Adipocyte (in vitro differentiated cells): ENCODE data around the gene PLEKHA6.

ENCODE experiments used
- DNase-seq: peaks from one replicate; pipeline ENCODE4 v3.0.0-alpha.2; 2015; ENCODE audit warnings: low read depth
- H3K27me3 ChIP-seq: replicated peaks from 2 replicates; pipeline ENCODE4 v1.7.0; 2013; ENCODE audit warnings: mild to moderate bottlenecking, low read length, moderate library complexity; ENCODE audit not compliant: control insufficient read depth, insufficient read depth
- H3K36me3 ChIP-seq: 2 replicates; pipeline ENCODE4 v1.7.0; 2013; ENCODE audit warnings: low read length, mild to moderate bottlenecking, moderate library complexity; ENCODE audit not compliant: control insufficient read depth, insufficient read depth, severe bottlenecking
- H3K4me1 ChIP-seq: 2 replicates; pipeline ENCODE4 v1.7.0; 2013; ENCODE audit warnings: mild to moderate bottlenecking, low read length, moderate library complexity; ENCODE audit not compliant: control insufficient read depth, insufficient read depth
- H3K4me3 ChIP-seq: 2 replicates; pipeline ENCODE4 v1.7.0; 2013; ENCODE audit warnings: mild to moderate bottlenecking, low read length, moderate library complexity
- H3K9ac ChIP-seq: 2 replicates; pipeline ENCODE4 v1.7.0; 2013; ENCODE audit warnings: mild to moderate bottlenecking, low read length, moderate library complexity
- H3K9me3 ChIP-seq: 2 replicates; pipeline ENCODE4 v1.7.0; 2013; ENCODE audit warnings: mild to moderate bottlenecking, low read length, moderate library complexity; ENCODE audit not compliant: control insufficient read depth

The PLEKHA6 gene

DNA sequence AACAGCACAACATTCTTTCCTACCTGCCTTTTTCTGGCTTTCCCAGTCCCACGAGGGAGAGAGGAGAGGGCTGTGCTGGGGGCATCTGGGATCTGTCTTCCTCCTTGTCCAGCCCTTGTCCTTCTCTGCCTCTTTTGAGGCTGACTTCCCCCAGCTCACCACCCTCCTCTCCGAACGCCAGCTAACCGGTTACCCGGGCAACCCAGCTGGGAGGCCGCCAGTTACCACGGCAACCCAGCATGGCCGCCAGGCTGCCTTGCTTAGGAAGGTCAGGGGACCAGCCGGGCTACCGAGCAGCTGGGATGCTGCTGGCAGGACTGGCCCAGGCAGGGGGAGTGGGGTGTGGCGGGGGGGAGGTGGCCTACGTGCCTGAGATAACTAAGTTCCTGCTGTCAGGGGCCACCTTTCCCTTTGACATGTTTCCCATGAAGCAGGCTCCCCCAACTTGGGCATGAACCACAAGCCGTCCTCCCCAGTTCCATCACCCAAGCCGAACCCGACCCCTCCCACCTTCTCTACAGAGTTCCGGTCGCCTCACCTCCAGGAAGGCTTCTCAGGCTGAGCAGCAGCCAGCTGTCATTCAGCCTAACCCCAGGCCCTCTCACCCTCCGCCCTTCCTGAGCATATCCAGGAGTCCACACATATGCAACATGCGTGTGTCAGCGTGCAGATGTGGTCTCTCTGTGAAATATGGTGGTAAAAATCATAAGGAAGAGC, 8.7 kb downstream of the PLEKHA6 start:
- no peaks in the 10 kb centered on the region for H3K27me3 ChIP-seq
- DNase-seq = peak; percentile 32

DNA sequence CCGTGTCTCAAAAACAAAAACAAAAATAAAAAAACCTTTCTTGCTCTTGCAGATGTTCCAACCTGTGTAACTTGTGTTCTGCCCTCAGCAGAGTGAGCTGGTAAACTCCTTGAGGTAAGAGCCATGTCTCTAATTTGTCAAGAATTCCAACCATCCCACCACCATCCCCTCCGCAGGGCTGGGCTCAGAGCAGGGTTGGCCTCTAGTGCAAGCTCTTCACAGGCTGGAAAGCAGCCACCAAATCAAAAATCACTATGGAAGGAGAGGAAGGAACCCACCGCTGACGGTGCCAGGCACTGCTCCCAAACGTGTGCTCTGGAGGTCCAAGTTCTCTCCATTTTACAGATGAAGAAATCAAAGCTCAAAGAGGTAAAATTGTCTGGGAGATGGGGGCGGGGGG, 9.4 kb downstream of the PLEKHA6 start:
- Histone ChIP-seq H3K9ac (no peak overlapping the region), H3K36me3 (no peaks in the 10 kb centered on the region), H3K27me3 (no peaks in the 10 kb centered on the region), H3K9me3 (no peaks in the 10 kb centered on the region), H3K4me1 (no peaks in the 10 kb centered on the region), H3K4me3 (no peak overlapping the region)
- no peak for DNase-seq

More for the DNA sequence above, 8.7 kb downstream of the PLEKHA6 start:
- Histone ChIP-seq H3K4me3 (no peak overlapping the region), H3K36me3 (no peaks in the 10 kb centered on the region), H3K9me3 (no peaks in the 10 kb centered on the region), H3K4me1 (no peaks in the 10 kb centered on the region), H3K9ac (no peak overlapping the region)

DNA sequence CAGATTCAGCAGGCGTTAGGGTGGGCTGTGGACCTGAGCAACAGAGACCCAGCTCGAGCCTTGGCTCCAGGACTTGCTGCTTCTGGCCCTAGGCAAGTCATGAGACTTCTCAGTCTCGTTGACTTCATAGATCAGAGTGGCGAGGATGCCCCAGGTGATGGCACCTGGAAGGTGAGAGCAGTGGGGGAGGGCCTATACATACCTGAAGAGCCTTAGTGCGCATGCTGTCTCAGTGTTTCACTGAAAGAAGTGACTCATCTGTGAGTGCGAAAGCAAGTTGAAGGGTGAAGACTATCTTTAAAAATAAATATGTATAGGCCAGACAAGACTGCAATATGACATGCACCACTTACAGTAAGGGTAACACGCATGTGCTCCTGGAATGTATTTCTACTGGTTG, 10.1 kb downstream of the PLEKHA6 start:
- no peaks in the 10 kb centered on the region for H3K27me3 ChIP-seq
- no peak overlapping the region for H3K9ac ChIP-seq
- H3K9me3 ChIP-seq = no peaks in the 10 kb centered on the region
- H3K4me3 ChIP-seq = no peak overlapping the region
- H3K4me1 ChIP-seq = no peaks in the 10 kb centered on the region
- no peaks in the 10 kb centered on the region for H3K36me3 ChIP-seq
- no peak for DNase-seq

DNA sequence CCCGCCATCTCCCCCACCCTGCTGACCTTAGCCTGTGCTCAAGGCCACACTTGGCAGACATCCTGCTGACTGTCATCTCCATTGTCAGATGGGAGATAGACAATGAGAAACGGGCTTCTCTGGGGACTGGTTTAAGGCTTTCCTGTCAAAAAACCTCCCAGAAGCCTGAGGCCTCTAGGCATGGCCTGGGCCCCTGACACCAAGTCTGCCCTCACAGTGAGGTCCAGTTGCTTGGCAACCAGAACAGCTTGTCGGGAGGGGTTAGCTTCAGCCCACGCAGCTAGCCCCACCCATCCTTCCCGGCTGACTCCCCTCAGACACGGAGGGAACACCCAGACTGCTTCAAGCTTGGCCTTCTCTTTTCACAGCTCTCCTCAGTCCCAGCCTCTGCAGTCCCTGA, 11.0 kb downstream of the PLEKHA6 start:
- peak; percentile 69 for DNase-seq
- Histone ChIP-seq H3K4me3 (no peak overlapping the region), H3K27me3 (peaks cover 2% of the 10 kb centered on the region), H3K9me3 (no peaks in the 10 kb centered on the region), H3K36me3 (no peaks in the 10 kb centered on the region), H3K4me1 (no peaks in the 10 kb centered on the region), H3K9ac (peak overlapping the region; percentile 6)

DNA sequence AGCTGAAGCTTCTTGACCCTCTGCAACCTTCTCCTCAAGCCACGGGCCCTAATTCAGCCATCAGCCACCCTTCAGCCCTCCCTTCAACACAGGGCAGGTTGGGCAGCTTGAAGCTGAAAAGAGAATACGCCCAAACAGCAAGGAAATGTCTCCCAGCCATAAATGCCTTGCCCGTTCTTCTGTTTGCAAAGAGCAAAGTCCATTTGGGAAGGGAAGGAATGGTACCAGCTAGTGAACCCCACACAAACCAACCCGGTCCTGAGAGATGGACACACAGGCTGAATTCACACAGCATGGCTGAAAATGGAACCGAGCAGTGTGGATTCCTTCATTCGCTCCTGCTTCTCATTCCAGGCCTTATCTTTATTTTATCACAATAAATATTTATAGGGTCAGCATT, 11.5 kb downstream of the PLEKHA6 start:
- no peaks in the 10 kb centered on the region for H3K9me3 ChIP-seq
- H3K36me3 ChIP-seq = no peaks in the 10 kb centered on the region
- no peak for DNase-seq
- H3K4me3 ChIP-seq = no peak overlapping the region
- H3K9ac ChIP-seq = no peak overlapping the region
- no peaks in the 10 kb centered on the region for H3K4me1 ChIP-seq
- H3K27me3 ChIP-seq = peaks cover 7% of the 10 kb centered on the region

DNA sequence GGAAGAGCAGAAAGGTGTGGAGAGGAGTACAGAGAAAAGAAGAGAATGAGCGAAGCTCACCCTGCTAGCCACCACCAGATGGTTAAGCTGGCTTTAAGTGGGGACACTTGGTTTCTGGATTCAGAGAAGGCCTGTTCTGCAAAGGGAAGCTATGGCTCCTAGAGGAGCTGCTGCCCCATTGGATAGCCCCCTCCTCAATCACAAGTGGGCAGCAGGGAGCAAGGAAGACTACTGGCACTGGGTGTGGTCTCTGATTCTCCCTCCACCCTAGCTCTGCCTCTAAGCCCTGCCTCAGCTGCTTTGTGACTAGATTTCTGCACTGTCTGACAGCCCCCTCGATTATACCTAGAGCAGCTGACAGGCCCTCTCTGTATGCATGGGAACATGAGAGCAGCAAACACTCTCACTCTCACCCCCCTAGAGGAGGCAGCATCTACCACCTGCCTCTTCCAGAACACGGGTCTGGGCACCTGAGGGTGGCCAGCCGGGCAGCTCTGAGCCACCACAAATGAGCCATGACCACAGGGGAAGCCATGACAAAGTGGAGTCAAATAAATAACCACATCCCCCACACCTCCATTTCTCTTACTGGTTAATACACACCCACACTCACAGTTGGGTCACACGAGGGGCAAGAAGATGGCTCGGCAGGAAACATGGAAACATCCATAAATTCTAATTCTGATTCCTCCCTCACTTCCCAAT, 13.6 kb downstream of the PLEKHA6 start:
- Histone ChIP-seq H3K9me3 (no peaks in the 10 kb centered on the region), H3K9ac (no peak overlapping the region), H3K4me1 (peaks cover 6% of the 10 kb centered on the region), H3K36me3 (no peaks in the 10 kb centered on the region), H3K27me3 (peaks cover 8% of the 10 kb centered on the region), H3K4me3 (no peak overlapping the region)
- no peak for DNase-seq

DNA sequence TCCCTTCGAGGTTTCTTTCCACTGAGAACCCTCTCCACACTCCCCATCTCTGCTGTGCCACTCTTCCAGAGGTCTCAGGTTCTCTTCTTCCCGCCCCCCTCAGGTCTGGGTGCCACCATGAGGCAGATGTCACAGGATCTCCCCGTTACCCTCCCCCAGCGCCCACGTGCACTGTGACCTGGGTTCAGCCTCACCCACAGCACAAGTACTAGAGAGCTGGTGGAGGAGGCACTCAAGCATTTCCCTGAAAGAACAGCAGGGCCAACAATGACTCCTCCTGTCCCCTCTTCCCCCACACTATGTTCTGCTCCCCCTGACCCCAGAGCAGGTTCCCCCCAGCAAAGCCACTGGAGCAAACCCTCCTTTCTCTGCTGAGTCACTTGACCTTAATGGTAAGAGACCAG, 14.3 kb downstream of the PLEKHA6 start:
- Histone ChIP-seq H3K27me3 (peaks cover 8% of the 10 kb centered on the region), H3K36me3 (no peaks in the 10 kb centered on the region), H3K4me3 (no peak overlapping the region), H3K9me3 (no peaks in the 10 kb centered on the region), H3K9ac (no peak overlapping the region), H3K4me1 (peaks cover 9% of the 10 kb centered on the region)
- DNase-seq = no peak

DNA sequence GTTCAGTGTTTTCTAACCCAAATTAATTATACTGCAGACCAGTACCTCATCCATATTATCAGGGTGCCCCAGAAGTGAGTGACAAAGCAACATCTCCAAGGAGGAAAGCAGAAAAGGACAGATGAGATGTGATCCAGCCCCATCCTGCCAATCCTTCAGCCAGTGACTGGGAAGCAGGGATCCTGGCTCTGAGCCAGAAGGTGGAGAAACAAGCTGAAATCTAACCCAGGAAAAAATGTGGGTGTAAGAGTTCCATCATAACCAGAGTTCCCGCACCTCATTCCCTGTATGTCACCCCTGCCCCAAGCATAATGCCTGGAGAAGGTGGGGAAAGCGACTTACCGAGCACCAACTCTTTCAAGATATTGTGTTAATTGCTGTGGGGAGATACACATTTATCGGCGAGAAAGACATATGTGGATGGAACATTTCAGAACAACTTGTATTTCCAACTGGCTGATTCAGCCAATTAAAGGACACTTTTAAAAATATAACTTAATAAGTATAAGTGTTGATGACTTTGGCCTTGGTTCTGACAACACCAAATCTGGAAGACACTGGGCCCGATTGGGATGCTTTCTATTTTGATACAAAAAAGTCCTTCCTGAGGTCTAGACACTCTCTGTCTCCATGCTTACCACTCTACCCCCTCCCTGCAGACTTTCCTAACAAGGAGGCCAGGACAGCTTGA, 14.9 kb downstream of the PLEKHA6 start:
- Histone ChIP-seq H3K9ac (no peak overlapping the region), H3K4me1 (peaks cover 9% of the 10 kb centered on the region), H3K27me3 (peaks cover 8% of the 10 kb centered on the region), H3K9me3 (no peaks in the 10 kb centered on the region), H3K36me3 (no peaks in the 10 kb centered on the region), H3K4me3 (no peak overlapping the region)
- DNase-seq = peak; percentile 34

DNA sequence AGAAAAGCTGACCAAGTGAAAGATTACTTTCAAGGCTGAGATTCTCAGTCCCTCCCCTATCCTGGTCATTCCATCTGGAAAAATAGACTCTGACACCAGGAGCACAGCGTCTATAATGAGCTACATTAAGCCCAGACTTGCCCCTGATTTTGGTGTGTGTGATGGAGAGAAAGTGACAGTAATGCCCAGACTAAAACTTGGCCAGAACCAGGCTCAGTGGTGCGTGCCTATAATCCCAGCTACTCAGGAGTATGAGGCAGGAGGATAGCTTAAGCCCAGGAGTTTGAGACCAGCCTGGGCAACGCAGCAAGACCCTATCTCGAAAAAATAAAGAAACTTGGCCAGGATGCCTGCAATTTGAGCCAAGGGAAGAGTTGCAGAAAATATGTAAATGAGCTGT, 15.9 kb downstream of the PLEKHA6 start:
- H3K27me3 ChIP-seq = peaks cover 8% of the 10 kb centered on the region
- no peak for DNase-seq
- no peak overlapping the region for H3K9ac ChIP-seq
- H3K4me3 ChIP-seq = no peak overlapping the region
- peaks cover 9% of the 10 kb centered on the region for H3K4me1 ChIP-seq
- no peaks in the 10 kb centered on the region for H3K9me3 ChIP-seq
- no peaks in the 10 kb centered on the region for H3K36me3 ChIP-seq

DNA sequence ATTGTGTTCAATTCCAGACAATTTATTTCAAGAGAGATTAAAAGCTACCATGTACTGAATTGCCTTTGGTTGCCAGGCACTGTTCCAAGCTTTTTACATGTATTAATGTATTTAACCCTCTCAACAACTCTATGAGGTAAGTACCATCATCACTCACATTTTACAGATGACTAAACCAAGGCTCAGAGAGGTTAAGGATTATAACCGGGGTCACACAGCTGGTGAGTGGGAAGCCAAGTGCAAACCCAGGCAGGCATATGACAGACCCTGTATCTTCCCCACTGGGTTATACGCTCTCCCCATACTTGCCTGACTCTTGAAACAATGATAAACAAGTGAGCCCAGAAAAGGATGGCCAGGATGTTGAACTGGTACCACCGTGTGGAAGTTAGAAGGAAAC, 16.5 kb downstream of the PLEKHA6 start:
- Histone ChIP-seq H3K9ac (no peak overlapping the region), H3K9me3 (no peaks in the 10 kb centered on the region), H3K4me1 (peaks cover 9% of the 10 kb centered on the region), H3K36me3 (no peaks in the 10 kb centered on the region), H3K4me3 (no peak overlapping the region), H3K27me3 (peaks cover 8% of the 10 kb centered on the region)
- DNase-seq = no peak

DNA sequence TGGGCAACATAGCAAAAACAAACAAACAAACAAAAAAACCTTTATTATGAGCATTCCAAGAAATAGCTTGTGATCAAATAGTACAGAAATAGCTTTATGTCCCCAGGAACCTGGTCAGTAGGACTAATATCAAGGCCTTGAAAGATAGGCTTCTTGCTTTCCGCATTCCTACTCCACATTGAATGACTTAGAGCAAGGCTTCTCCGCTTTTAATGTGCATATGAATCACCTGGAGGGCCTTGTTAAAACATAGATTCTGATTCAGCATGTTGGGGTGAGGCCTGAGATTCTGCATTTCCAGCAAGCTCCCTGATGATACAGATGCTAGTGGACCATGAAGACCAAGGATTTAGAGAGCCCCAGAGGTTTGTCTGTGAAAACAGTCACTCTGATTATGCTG, 17.4 kb downstream of the PLEKHA6 start:
- Histone ChIP-seq H3K9ac (no peak overlapping the region), H3K9me3 (no peaks in the 10 kb centered on the region), H3K27me3 (peaks cover 8% of the 10 kb centered on the region), H3K4me1 (peaks cover 10% of the 10 kb centered on the region), H3K4me3 (no peak overlapping the region), H3K36me3 (no peaks in the 10 kb centered on the region)
- DNase-seq = no peak
